HG03457 (cell line): ENCODE data around the gene TSTD2.

Experiments used
- ATAC-seq: cut with Tn5 transposase; IDR thresholded peaks from one replicate; pipeline ENCODE4 v1.9.1; 2021; ENCODE audit warnings: moderate number of reproducible peaks; ENCODE audit not compliant: unreplicated experiment

The TSTD2 gene

GRCh38 chr9:97632985-97633858 lies at the start of gene TSTD2, which contains the start of gene NCBP1:
Gene TSTD2 (minus strand): TSS chr9:97633368. CDS start chr9:97627562, 5,806 bp downstream.
Gene NCBP1 (plus strand): TSS chr9:97633821. CDS start chr9:97633882, 61 bp downstream.
- peak; percentile 74 for ATAC-seq

GRCh38 chr9:97682242-97682641 lies 49.1 kb upstream of the TSTD2 start:
- ATAC-seq: no peak

- no peak for ATAC-seq
These were observed 42.5 kb upstream of the TSTD2 start for GRCh38 chr9:97675655-97676054.

- ATAC-seq: no peak
These were observed 40.8 kb upstream of the TSTD2 start for GRCh38 chr9:97673922-97674321.

GRCh38 chr9:97672403-97672802 lies 39.2 kb upstream of the TSTD2 start:
- ATAC-seq: no peak

- no peak for ATAC-seq
These were observed 37.4 kb upstream of the TSTD2 start for GRCh38 chr9:97670586-97670985.

GRCh38 chr9:97668485-97668884 lies 35.3 kb upstream of the TSTD2 start:
- no peak for ATAC-seq

GRCh38 chr9:97666907-97667686 lies 33.9 kb upstream of the TSTD2 start:
- ATAC-seq: no peak

GRCh38 chr9:97665742-97666141 lies 32.6 kb upstream of the TSTD2 start:
- no peak for ATAC-seq

GRCh38 chr9:97660847-97661246 lies 27.7 kb upstream of the TSTD2 start:
- ATAC-seq: no peak

GRCh38 chr9:97660340-97660739 lies 27.2 kb upstream of the TSTD2 start:
- no peak for ATAC-seq

GRCh38 chr9:97659771-97660170 lies 26.6 kb upstream of the TSTD2 start:
- ATAC-seq: no peak

- ATAC-seq: no peak
These were observed 25.5 kb upstream of the TSTD2 start for GRCh38 chr9:97658707-97659106.

GRCh38 chr9:97651646-97652045 lies 18.5 kb upstream of the TSTD2 start:
- ATAC-seq: no peak

GRCh38 chr9:97647996-97648395 lies 14.8 kb upstream of the TSTD2 start:
- ATAC-seq: no peak

GRCh38 chr9:97645720-97646119 lies 12.6 kb upstream of the TSTD2 start:
- no peak for ATAC-seq

GRCh38 chr9:97640325-97640724 lies 7.2 kb upstream of the TSTD2 start:
- no peak for ATAC-seq

GRCh38 chr9:97638666-97639065 lies 5.5 kb upstream of the TSTD2 start:
- ATAC-seq: no peak

GRCh38 chr9:97636903-97637302 lies 3.7 kb upstream of the TSTD2 start:
- no peak for ATAC-seq

GRCh38 chr9:97635026-97635425 lies 1.9 kb upstream of the TSTD2 start:
- ATAC-seq: no peak

GRCh38 chr9:97633859-97634490 lies 807 bp upstream of the TSTD2 start:
- ATAC-seq: no peak
